GM23248 (cell line): ENCODE data around the gene SCAPER. TPM values are rescaled to one million over a fixed set of nuclear protein-coding genes. Genes with fewer than 3 reads are reported as not detected.
"Not testable (repeated sequence)": the region's sequence is repeated elsewhere in the genome, so short reads cannot be mapped to it uniquely, and the experiment has no call there.

Source experiments
- DNase-seq: peaks from one replicate; pipeline ENCODE4 v3.0.0-alpha.2; 2015
- H2AFZ ChIP-seq: fragments of 200-600 bp; sonication (generic); 2 replicates; pipeline ENCODE4 v1.6.1; 2016; ENCODE audit warnings: antibody characterized with exemption
- H3F3A ChIP-seq: fragments of 200-600 bp; sonication (generic); 2 replicates; pipeline ENCODE4 v1.6.1; 2016; ENCODE audit warnings: mild to moderate bottlenecking, antibody characterized with exemption, mixed run types; ENCODE audit not compliant: insufficient read depth
- H3K27ac ChIP-seq: fragments of 200-600 bp; sonication (generic); 2 replicates; pipeline ENCODE4 v1.5.1; 2016; ENCODE audit warnings: mild to moderate bottlenecking
- H3K27me3 ChIP-seq: fragments of 200-600 bp; sonication (generic); replicated peaks from 2 replicates; pipeline ENCODE4 v1.6.1; 2016; ENCODE audit warnings: mild to moderate bottlenecking; ENCODE audit not compliant: insufficient read depth
- H3K36me3 ChIP-seq: fragments of 200-600 bp; sonication (generic); 2 replicates; pipeline ENCODE4 v1.6.1; 2016; ENCODE audit warnings: low read depth, mild to moderate bottlenecking
- H3K4me1 ChIP-seq: fragments of 200-600 bp; sonication (generic); 2 replicates; pipeline ENCODE4 v1.6.1; 2016; ENCODE audit warnings: mild to moderate bottlenecking; ENCODE audit not compliant: insufficient read depth
- H3K4me2 ChIP-seq: fragments of 200-600 bp; sonication (generic); one replicate; pipeline ENCODE4 v1.6.1; 2016; ENCODE audit warnings: mild to moderate bottlenecking; ENCODE audit not compliant: unreplicated experiment
- H3K4me3 ChIP-seq: fragments of 200-600 bp; sonication (generic); 2 replicates; pipeline ENCODE4 v1.5.1; 2016; ENCODE audit warnings: mild to moderate bottlenecking
- H3K79me2 ChIP-seq: fragments of 200-600 bp; sonication (generic); 2 replicates; pipeline ENCODE4 v1.6.1; 2016; ENCODE audit warnings: mild to moderate bottlenecking; ENCODE audit not compliant: insufficient read depth
- H3K9ac ChIP-seq: fragments of 200-600 bp; sonication (generic); 2 replicates; pipeline ENCODE4 v1.6.1; 2016; ENCODE audit warnings: mild to moderate bottlenecking
- H3K9me2 ChIP-seq: fragments of 200-600 bp; sonication (generic); 2 replicates; pipeline ENCODE4 v1.6.1; 2016; ENCODE audit warnings: mixed run types, mild to moderate bottlenecking, moderate library complexity; ENCODE audit not compliant: insufficient read depth
- H3K9me3 ChIP-seq: fragments of 200-600 bp; sonication (generic); one replicate; pipeline ENCODE4 v1.6.1; 2017; ENCODE audit warnings: low read depth
- H4K20me1 ChIP-seq: fragments of 200-600 bp; sonication (generic); 2 replicates; pipeline ENCODE4 v1.6.0; 2016; ENCODE audit not compliant: insufficient read depth
- EZH2 ChIP-seq: fragments of 200-600 bp; sonication (generic); IDR thresholded peaks from 2 replicates; pipeline ENCODE4 v1.6.1; 2018; ENCODE audit warnings: antibody characterized with exemption, mild to moderate bottlenecking; ENCODE audit not compliant: insufficient read depth, poor library complexity, severe bottlenecking
- EZH2phosphoT487 ChIP-seq: fragments of 200-600 bp; sonication (generic); IDR thresholded peaks from 2 replicates; pipeline ENCODE4 v1.6.1; 2018; ENCODE audit warnings: antibody characterized with exemption, moderate library complexity, mild to moderate bottlenecking, low read depth; ENCODE audit not compliant: insufficient read depth
- WGBS, 2 experiments: methylation state at CpG; one replicate each; pipeline ENCODE4 v1.1.6; 2015 to 2017; ENCODE audit warnings: low lambda C conversion rate in 2 of 2, low coverage in 1 of 2; ENCODE audit errors: missing lambda C conversion rate in 2 of 2; 5-methylcytosine and 5-hydroxymethylcytosine counted together
- in situ Hi-C: fragments of 300-500 bp; cut with MboI; formaldehyde crosslinking; loops from 2 replicates; pipeline ENCODE4 v1.15.0; 2020
- polyA plus RNA-seq: library from polyadenylated mRNA; unstranded; fragments of >200 nt; fragmentation: Nextera tagmentation; extraction: Ambion mirVana; gene quantifications from 2 replicates; pipeline ENCODE4 v1.2.1, GENCODE V29; 2016
- total RNA-seq: library from RNA; depleted of rRNA; stranded (reverse); fragments of >200 nt; shearing (Covaris generic); gene quantifications from 2 replicates; pipeline ENCODE4 v1.2.3, GENCODE V29; 2014

The SCAPER gene
- total and polyA plus RNA-seq, 2 experiments from 2014 or later, result 5.9 to 7.8 TPM

DNA sequence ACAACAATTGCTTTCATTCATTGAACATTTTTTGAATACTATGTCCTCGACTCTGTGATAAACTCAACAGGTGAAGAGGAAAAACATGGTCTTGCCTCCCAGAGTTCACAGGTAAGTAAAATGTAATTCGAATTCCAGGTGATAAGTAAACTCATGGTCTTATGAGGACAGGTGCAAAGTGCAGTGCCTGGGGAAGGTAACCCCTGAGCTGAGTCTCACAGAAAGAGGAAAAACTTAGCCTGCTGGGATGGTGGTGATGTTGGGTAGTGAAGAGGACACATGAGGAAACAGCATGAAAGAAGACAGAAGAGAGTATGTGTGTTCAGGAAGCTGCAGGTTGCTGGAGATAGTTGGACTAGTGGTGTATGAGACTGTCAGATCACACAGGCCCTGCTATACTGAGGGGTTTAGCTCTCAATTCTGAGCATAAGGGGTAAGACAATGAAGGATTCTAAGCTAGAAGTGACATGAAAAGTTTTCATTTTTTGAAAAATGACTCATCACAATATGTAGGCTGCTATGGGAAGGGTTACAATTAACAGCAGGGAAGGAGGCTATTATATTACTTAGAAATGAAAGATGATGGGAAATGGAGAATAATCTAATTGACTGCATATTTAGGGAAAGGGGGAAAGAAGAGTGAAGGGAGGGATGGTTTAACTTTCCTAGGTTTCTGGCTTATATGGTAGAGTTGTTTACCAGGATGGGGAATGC lies 457.3 kb downstream of the SCAPER start:
- Histone ChIP-seq H3K27me3 (no peaks in the 10 kb centered on the region), H3K9me3 (no peaks in the 10 kb centered on the region), H3K4me3 (no peak overlapping the region), H3K4me2 (no peak overlapping the region), H2AFZ (no peak overlapping the region), H4K20me1 (no peaks in the 10 kb centered on the region), H3F3A (no peaks in the 10 kb centered on the region), H3K9ac (no peak overlapping the region), H3K27ac (no peak overlapping the region), H3K36me3 (no peaks in the 10 kb centered on the region), H3K79me2 (no peaks in the 10 kb centered on the region), H3K9me2 (no peaks in the 10 kb centered on the region), H3K4me1 (no peaks in the 10 kb centered on the region)
- DNase-seq, result no peak
- in situ Hi-C loops, result no loop called here
- WGBS, 2 experiments, result 64 to 71% methylated on average over 2 of the region's 2 CpGs
- TF ChIP-seq EZH2phosphoT487 (no peak), EZH2 (no peak)

- DNase-seq, result no peak
- H3K4me3 ChIP-seq, result no peak overlapping the region
- in situ Hi-C loops, result no loop called here
- no peak overlapping the region for H2AFZ ChIP-seq
- no peak overlapping the region for H3K9ac ChIP-seq
- H3K27me3 ChIP-seq, result no peaks in the 10 kb centered on the region
- no peaks in the 10 kb centered on the region for H3K4me1 ChIP-seq
- no peaks in the 10 kb centered on the region for H3F3A ChIP-seq
- no peaks in the 10 kb centered on the region for H3K9me2 ChIP-seq
- H3K4me2 ChIP-seq, result no peak overlapping the region
- no peak overlapping the region for H3K27ac ChIP-seq
- no peaks in the 10 kb centered on the region for H4K20me1 ChIP-seq
- 59% methylated on average over 3 of the region's 3 CpGs for WGBS, 2 experiments
- H3K79me2 ChIP-seq, result no peaks in the 10 kb centered on the region
- H3K9me3 ChIP-seq, result no peaks in the 10 kb centered on the region
- TF ChIP-seq EZH2phosphoT487 (no peak), EZH2 (no peak)
- no peaks in the 10 kb centered on the region for H3K36me3 ChIP-seq
These were observed 464.7 kb downstream of the SCAPER start for GRCh38 chr15:76440441-76440840.

- H3K4me2 ChIP-seq, result no peak overlapping the region
- H3K27me3 ChIP-seq, result no peaks in the 10 kb centered on the region
- 0 out of 2 replicates have a peak, but pooled peaks cover 4% of the 10 kb centered on the region for H3F3A ChIP-seq
- TF ChIP-seq EZH2phosphoT487 (no peak), EZH2 (no peak)
- no peak overlapping the region for H2AFZ ChIP-seq
- in situ Hi-C loops, result no loop called here
- H3K9me2 ChIP-seq, result no peaks in the 10 kb centered on the region
- no peak overlapping the region for H3K27ac ChIP-seq
- DNase-seq, result no peak
- no peaks in the 10 kb centered on the region for H3K79me2 ChIP-seq
- no peak overlapping the region for H3K9ac ChIP-seq
- H3K4me1 ChIP-seq, result no peaks in the 10 kb centered on the region
- H3K4me3 ChIP-seq, result no peak overlapping the region
- H3K9me3 ChIP-seq, result no peaks in the 10 kb centered on the region
- H3K36me3 ChIP-seq, result no peaks in the 10 kb centered on the region
- no peaks in the 10 kb centered on the region for H4K20me1 ChIP-seq
These were observed 465.6 kb downstream of the SCAPER start for GRCh38 chr15:76439542-76439941.

DNA sequence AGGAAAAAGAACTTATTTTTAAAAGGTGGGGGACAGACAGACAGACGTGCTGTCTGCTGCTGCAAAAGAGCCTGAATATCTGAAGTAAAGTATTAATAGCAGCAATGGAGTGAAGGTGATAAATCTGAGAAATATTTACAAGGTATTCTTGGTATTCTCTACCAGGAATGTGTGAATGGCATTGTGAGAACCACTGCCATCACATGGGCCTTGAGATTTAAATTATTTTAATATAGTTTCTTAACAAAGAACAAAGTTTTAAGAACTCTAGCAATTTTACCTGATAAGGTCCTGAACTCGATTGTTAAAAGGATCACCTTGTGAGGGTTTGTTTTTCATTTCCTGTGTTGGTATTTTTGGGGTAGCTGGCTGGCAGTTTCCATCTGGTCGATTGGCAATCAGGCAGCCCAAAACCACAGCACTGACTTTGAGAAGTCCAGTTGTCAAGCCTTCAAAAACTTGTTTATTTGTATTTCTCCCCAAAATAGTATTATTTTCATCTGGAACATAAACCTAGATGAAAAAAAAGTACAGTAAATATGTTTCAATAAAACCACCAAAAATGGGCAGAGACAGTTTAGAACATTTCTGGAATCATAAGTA lies 471.2 kb downstream of the SCAPER start:
- no peaks in the 10 kb centered on the region for H3K9me3 ChIP-seq
- H3K79me2 ChIP-seq, result no peaks in the 10 kb centered on the region
- H3K4me2 ChIP-seq, result peak overlapping the region; percentile 23
- no peaks in the 10 kb centered on the region for H3K27me3 ChIP-seq
- no peak overlapping the region for H3K4me3 ChIP-seq
- no peaks in the 10 kb centered on the region for H3K36me3 ChIP-seq
- DNase-seq, result peak; percentile 39
- H3K27ac ChIP-seq, result 0 out of 2 replicates have a peak overlapping the region, but pooled peaks have one; percentile 2
- H3K9me2 ChIP-seq, result no peaks in the 10 kb centered on the region
- 23 to 25% methylated on average over 3 of the region's 3 CpGs for WGBS, 2 experiments
- TF ChIP-seq EZH2, result no peak
- in situ Hi-C loops, result no loop called here
- H2AFZ ChIP-seq, result no peak overlapping the region
- peaks cover 12% of the 10 kb centered on the region; the same call in 1 of the 2 replicates for H3K4me1 ChIP-seq
- H3F3A ChIP-seq, result 0 out of 2 replicates have a peak, but pooled peaks cover 4% of the 10 kb centered on the region
- H4K20me1 ChIP-seq, result no peaks in the 10 kb centered on the region
- no peak overlapping the region for H3K9ac ChIP-seq

- DNase-seq, H3F3A ChIP-seq, H3K9me3 ChIP-seq, H3K4me3 ChIP-seq, H3K27me3 ChIP-seq, H3K79me2 ChIP-seq, H2AFZ ChIP-seq, H4K20me1 ChIP-seq, H3K4me2 ChIP-seq, H3K27ac ChIP-seq, H3K36me3 ChIP-seq, in situ Hi-C loops, H3K9me2 ChIP-seq, H3K9ac ChIP-seq: not testable (repeated sequence)
- H3K4me1 ChIP-seq, result peaks cover 12% of the 10 kb centered on the region; the same call in 1 of the 2 replicates
- 100% methylated on average over 1 of the region's 1 CpG for WGBS, 2 experiments
These were observed 472.1 kb downstream of the SCAPER start for GRCh38 chr15:76433036-76433435.
